Astrocyte of the cerebellum (primary cell): ENCODE results near the gene LMF2.

Source experiments
- DNase-seq: peaks from one replicate; pipeline ENCODE4 v3.0.0-alpha.2; 2011; ENCODE audit warnings: low read depth
- H3K4me3 ChIP-seq: 2 replicates; pipeline ENCODE4 v1.5.1; 2011; ENCODE audit warnings: mild to moderate bottlenecking, low read depth, low read length, moderate library complexity
- in situ Hi-C: cut with HindIII; loops from 2 replicates; pipeline ENCODE4 v1.10.0; 2017; ENCODE audit warnings: low sequenced_read_pairs
- TF ChIP-seq, protein P1 (sequence below): IDR thresholded peaks from 2 replicates; pipeline ENCODE4 v1.5.1; 2012; ENCODE audit warnings: low read length, low read depth, moderate library complexity, mild to moderate bottlenecking; ENCODE audit errors: missing control alignments

Gene LMF2

DNA sequence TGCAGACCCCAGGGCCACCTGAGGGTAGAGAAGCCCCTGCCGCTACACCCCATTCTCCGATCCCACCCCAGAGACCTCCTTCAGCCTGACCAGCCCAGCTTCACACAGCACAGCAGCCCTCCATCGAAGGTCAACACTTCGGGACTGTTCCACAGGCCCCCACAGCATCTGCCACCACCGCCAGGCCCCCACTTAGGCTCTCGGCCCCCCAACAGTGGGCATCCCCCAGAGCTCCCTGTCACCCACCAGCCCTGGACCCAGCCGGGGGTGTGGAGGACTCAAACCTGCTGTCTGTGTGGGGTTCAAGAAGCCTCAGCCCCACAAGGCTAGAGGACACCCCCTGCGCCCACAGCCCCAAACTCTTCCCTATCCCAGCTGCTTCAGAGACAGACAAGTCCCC is 38.9 kb downstream of the LMF2 start:
- DNase-seq, result no peak
- TF ChIP-seq, protein P1, sequence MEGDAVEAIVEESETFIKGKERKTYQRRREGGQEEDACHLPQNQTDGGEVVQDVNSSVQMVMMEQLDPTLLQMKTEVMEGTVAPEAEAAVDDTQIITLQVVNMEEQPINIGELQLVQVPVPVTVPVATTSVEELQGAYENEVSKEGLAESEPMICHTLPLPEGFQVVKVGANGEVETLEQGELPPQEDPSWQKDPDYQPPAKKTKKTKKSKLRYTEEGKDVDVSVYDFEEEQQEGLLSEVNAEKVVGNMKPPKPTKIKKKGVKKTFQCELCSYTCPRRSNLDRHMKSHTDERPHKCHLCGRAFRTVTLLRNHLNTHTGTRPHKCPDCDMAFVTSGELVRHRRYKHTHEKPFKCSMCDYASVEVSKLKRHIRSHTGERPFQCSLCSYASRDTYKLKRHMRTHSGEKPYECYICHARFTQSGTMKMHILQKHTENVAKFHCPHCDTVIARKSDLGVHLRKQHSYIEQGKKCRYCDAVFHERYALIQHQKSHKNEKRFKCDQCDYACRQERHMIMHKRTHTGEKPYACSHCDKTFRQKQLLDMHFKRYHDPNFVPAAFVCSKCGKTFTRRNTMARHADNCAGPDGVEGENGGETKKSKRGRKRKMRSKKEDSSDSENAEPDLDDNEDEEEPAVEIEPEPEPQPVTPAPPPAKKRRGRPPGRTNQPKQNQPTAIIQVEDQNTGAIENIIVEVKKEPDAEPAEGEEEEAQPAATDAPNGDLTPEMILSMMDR, result no peak
- H3K4me3 ChIP-seq, result no peak overlapping the region
- in situ Hi-C loops, result no loop called here

DNA sequence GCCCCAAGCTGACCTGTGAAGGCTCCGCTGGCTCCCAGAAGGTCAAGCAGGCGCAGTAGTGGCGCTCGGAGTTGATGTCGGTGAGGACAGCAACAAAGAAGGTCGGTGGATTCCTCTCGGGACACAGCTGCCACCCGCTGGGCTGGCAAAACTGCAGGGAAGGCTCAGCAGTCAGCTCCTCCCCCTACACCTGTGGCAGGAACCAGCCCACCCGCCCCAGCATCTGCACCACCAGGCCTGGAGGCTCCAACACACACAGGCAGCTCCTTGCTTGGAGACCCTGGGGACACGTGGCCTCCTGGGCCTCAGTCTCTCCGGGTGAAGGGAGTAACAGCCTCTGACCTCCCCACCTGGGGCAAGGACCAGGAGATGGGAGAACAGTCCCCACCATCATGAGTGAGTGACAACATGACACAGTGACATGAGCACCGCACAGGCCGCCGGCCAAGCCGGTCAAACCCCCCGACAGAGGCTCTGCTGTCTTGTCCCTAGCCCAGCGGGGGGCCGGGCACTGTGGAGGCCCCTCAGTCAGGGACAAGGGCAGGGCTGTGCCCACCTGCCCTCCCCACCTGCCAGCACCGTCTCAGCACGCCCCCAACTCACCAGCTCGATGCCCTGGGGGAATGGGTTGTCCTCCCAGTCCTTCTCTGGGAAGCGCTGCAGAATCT is 39.6 kb downstream of the LMF2 start:
- TF ChIP-seq, protein P1, result no peak
- DNase-seq, result no peak
- in situ Hi-C loops, result no loop called here
- no peak overlapping the region for H3K4me3 ChIP-seq

DNA sequence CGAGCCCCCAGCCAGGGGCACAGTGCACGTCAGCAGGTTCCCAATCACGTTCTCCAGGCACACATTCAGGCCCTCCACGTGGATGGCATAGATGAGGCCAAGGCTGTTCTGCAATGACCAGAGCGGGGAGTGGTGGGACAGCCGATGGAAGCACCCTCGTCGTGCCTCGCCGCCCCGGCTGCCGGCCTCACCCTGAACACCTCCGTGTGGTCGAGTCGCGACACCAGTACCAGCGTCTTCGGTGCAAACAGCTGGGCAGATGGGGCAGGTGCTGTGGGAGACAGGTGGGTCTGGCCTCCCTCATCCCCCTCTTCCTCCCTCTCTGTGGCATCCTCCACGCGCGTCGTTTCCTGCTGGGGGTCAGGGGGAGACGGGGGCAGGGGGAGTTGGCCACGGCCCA is 40.2 kb downstream of the LMF2 start:
- DNase-seq, result no peak
- in situ Hi-C loops, result no loop called here
- no peak overlapping the region for H3K4me3 ChIP-seq
- TF ChIP-seq, protein P1, result no peak

DNA sequence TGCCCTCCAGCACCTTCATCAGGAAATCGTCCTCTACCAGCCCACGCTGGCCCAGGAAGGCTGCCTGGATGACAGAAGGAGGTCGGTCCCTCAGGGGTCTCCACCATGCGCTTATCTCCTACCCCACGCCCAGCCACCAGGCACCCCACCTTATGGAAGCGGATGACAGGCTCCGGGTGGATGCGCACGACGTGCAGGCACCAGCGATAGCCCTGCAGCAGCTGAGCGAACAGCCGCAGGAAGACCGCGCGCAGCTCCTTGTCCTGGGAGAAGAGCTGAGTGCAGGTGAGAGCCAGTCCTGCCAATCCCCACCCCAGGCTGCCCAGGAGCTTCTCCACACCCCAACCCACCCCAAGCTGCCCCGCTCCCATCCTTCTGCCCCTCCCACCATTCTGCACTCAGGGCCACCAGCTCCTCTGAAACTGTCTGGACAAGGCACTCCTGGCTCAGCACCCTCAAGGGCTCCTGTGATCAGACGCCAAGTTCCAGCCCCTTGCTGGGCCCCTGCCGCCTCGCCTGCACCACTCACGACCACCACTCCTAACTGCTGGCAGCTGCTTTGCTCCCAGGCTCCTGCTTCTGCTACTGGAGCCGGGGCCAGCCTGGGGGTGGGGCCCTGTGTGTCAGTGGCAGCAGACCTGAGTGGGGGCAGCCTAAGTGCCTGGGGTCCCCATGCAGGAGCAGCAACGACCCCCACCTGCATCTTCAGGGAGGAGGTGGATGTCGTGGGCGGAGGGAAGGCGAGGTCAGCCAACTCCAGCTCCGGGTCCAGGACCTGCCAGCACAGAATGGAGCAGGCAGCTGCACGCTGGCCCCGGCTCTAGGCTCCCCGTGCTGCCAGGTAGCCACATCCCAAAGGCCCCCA is 42.2 kb downstream of the LMF2 start:
- no peak for DNase-seq
- TF ChIP-seq, protein P1, result no peak
- no peak overlapping the region for H3K4me3 ChIP-seq
- in situ Hi-C loops, result no loop called here

DNA sequence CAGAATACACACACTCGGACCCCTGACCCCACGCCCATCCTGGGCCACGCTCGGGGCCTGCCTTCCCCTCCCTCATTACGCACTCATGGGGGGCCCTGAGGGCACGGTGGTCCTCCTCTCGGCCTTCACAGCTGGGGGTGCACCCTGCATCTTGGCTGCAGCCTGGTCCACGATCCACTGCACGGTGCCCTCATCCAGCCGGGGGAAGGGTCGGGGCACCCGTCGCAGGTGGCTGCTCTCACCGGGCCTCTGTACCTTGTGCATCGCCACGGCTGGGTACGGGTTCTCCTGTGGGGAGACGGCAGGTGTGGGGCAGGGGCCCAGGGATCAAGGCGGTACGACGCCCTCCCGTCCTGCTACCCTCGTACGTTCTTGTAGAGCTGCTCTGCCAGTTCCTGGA is 43.1 kb downstream of the LMF2 start:
- no peak for DNase-seq
- in situ Hi-C loops, result no loop called here
- TF ChIP-seq, protein P1, result no peak
- no peak overlapping the region for H3K4me3 ChIP-seq

DNA sequence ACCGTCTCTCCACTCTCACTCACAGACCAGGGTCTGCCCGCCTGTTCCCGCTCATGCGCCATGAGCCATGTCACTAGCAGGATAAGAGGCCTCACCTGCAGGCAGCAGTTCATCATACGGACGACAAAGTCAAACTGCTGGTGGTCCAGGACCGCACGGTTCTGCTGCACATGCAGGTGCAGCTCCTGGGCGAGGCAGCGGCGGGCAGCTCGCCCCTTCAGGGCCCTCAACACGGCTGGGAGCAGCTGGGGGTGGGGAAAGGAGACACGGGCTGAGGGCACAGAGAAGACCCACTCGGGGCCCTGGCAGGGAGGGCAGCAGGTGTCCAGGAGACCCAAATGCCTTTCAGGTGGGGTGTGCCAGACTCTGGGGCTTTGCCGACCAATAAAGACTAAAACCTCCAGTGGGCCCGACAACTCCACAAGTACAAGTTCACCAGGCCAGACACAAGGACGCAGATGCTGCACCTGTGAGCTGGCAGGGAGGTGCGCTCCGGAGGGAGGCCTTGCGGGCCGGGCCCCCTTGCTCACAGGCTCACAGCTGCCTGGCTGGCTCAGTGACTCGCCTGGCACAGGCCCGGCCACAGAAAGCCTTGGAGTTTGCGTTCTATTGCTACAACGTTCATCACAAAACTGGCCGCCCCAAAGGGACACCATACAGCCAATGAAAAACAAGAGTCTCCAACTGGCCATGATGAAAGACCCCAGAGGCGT is 44.2 kb downstream of the LMF2 start:
- no peak overlapping the region for H3K4me3 ChIP-seq
- no peak for DNase-seq
- in situ Hi-C loops, result no loop called here
- TF ChIP-seq, protein P1, result no peak
